Measurements from ENCODE around the gene AIPL1. TPM values are rescaled to one million over a fixed set of nuclear protein-coding genes. Genes with fewer than 3 reads are reported as not detected.
A peak's percentile ranks its signal among the peaks of the same experiment; 100 is the strongest.

AIPL1 gene
- polyA plus RNA-seq, 3 donors: 0.14 TPM; not detected in 2

- no peak for DNase-seq (ENCODE audit: extremely low read depth in 1 of 11, low read depth in 9 of 11, low spot score in 4 of 11)
Observed at GRCh38 chr17:6453279-6454024, 18.5 kb upstream of the AIPL1 start.

GRCh38 chr17:6452471-6453266 is 17.7 kb upstream of the AIPL1 start:
- DNase-seq (ENCODE audit: extremely low read depth in 1 of 11, low read depth in 9 of 11, low spot score in 4 of 11): no peak

- no peak for DNase-seq (ENCODE audit: extremely low read depth in 1 of 11, low read depth in 9 of 11, low spot score in 4 of 11)
Observed at GRCh38 chr17:6450926-6451832, 16.3 kb upstream of the AIPL1 start.

GRCh38 chr17:6449307-6449706 is 14.4 kb upstream of the AIPL1 start:
- DNase-seq (ENCODE audit: extremely low read depth in 1 of 11, low read depth in 9 of 11, low spot score in 4 of 11): no peak

GRCh38 chr17:6448473-6448872 is 13.6 kb upstream of the AIPL1 start:
- no peak for DNase-seq (ENCODE audit: extremely low read depth in 1 of 11, low read depth in 9 of 11, low spot score in 4 of 11)

- no peak for DNase-seq (ENCODE audit: extremely low read depth in 1 of 11, low read depth in 9 of 11, low spot score in 4 of 11)
Observed at GRCh38 chr17:6446516-6447100, 11.7 kb upstream of the AIPL1 start.

- no peak for DNase-seq (ENCODE audit: extremely low read depth in 1 of 11, low read depth in 9 of 11, low spot score in 4 of 11)
Observed at GRCh38 chr17:6444571-6445335, 9.8 kb upstream of the AIPL1 start.

- peak; percentile 71 to 94 (median 91) for DNase-seq (ENCODE audit: extremely low read depth in 1 of 11, low read depth in 9 of 11, low spot score in 4 of 11)
Observed at GRCh38 chr17:6443692-6444570, 9.0 kb upstream of the AIPL1 start, which contains the start of gene PIMREG. Gene PIMREG (plus strand): TSS chr17:6444455. CDS start chr17:6445111, 656 bp downstream.

- DNase-seq (ENCODE audit: extremely low read depth in 1 of 11, low read depth in 9 of 11, low spot score in 4 of 11): no peak
Observed at GRCh38 chr17:6442775-6443174, 7.9 kb upstream of the AIPL1 start.

- peak in 3 of 11 donors; percentile 41 to 77 (median 67) for DNase-seq (ENCODE audit: extremely low read depth in 1 of 11, low read depth in 9 of 11, low spot score in 4 of 11)
Observed at GRCh38 chr17:6439951-6440350, 5.0 kb upstream of the AIPL1 start.

GRCh38 chr17:6437956-6438355 is 3.0 kb upstream of the AIPL1 start:
- no peak for DNase-seq (ENCODE audit: extremely low read depth in 1 of 11, low read depth in 9 of 11, low spot score in 4 of 11)

GRCh38 chr17:6437466-6437865 is 2.5 kb upstream of the AIPL1 start:
- no peak for DNase-seq (ENCODE audit: extremely low read depth in 1 of 11, low read depth in 9 of 11, low spot score in 4 of 11)

- peak in 3 of 11 donors; percentile 45 to 58 (median 47) for DNase-seq (ENCODE audit: extremely low read depth in 1 of 11, low read depth in 9 of 11, low spot score in 4 of 11)
Observed at GRCh38 chr17:6435968-6436367, 1.0 kb upstream of the AIPL1 start.

GRCh38 chr17:6430769-6431168 is 4.2 kb downstream of the AIPL1 start:
- DNase-seq (ENCODE audit: extremely low read depth in 1 of 11, low read depth in 9 of 11, low spot score in 4 of 11): no peak

GRCh38 chr17:6429266-6429665 is 5.7 kb downstream of the AIPL1 start:
- DNase-seq (ENCODE audit: extremely low read depth in 1 of 11, low read depth in 9 of 11, low spot score in 4 of 11): no peak

GRCh38 chr17:6428207-6428965 is 6.5 kb downstream of the AIPL1 start:
- no peak for DNase-seq (ENCODE audit: extremely low read depth in 1 of 11, low read depth in 9 of 11, low spot score in 4 of 11)
